GM12874 (cell line): ENCODE data around the gene TACC2.

Experiments
- CTCF ChIP-seq: IDR thresholded peaks from 2 replicates; pipeline ENCODE4 v1.5.1; 2011; ENCODE audit warnings: low read depth, mild to moderate bottlenecking, control low read depth, low read length, moderate library complexity; ENCODE audit not compliant: insufficient read depth

The TACC2 gene

GRCh38 chr10:122163174-122164022 lies 174.4 kb downstream of the TACC2 start:
- no peak for TF ChIP-seq CTCF

- no peak for TF ChIP-seq CTCF
These were observed 175.1 kb downstream of the TACC2 start for GRCh38 chr10:122164023-122164601.

- no peak for TF ChIP-seq CTCF
These were observed 176.0 kb downstream of the TACC2 start for GRCh38 chr10:122164815-122165483.

GRCh38 chr10:122165484-122166276 lies 176.7 kb downstream of the TACC2 start:
- TF ChIP-seq CTCF: no peak

GRCh38 chr10:122168101-122168500 lies 179.1 kb downstream of the TACC2 start:
- TF ChIP-seq CTCF: no peak

- TF ChIP-seq CTCF: no peak
These were observed 179.8 kb downstream of the TACC2 start for GRCh38 chr10:122168598-122169394.
